T follicular helper cell (primary cell): ENCODE results near the gene SMYD4.

ENCODE experiments used
- DNase-seq: peaks from one replicate; pipeline ENCODE4 v3.0.0-alpha.2; 2020; ENCODE audit warnings: low read depth

The SMYD4 gene

GRCh38 chr17:1730326-1731193, 99.1 kb downstream of the SMYD4 start:
- no peak for DNase-seq

- DNase-seq = no peak
These were observed 99.8 kb downstream of the SMYD4 start for GRCh38 chr17:1729966-1730325.
